Measurements from ENCODE around the gene CHRNB1. TPM values are rescaled to one million over a fixed set of nuclear protein-coding genes. Genes with fewer than 3 reads are reported as not detected.

CHRNB1 gene
- 3.4 and 6.2 TPM in 2 replicates for total RNA-seq

GRCh38 chr17:7444682-7445618 lies at the start of gene CHRNB1:
CHRNB1 (plus strand) TSS chr17:7445061; CDS start chr17:7445128, 67 bp downstream.

GRCh38 chr17:7403977-7404736 lies 40.7 kb upstream of the CHRNB1 start, which contains the start of gene TMEM256:
TMEM256 (minus strand) TSS chr17:7404097; CDS start chr17:7404084, 13 bp downstream.

GRCh38 chr17:7407485-7408251 lies 37.2 kb upstream of the CHRNB1 start, which contains the start of gene NLGN2:
NLGN2 (plus strand) TSS chr17:7407845; CDS start chr17:7408256, 411 bp downstream.

GRCh38 chr17:7419819-7420610 lies 24.8 kb upstream of the CHRNB1 start, which contains the start of gene SPEM1:
SPEM1 (plus strand) TSS chr17:7420324; CDS start chr17:7420385, 61 bp downstream.

GRCh38 chr17:7425316-7425715 lies 19.5 kb upstream of the CHRNB1 start, which contains the start of gene SPEM2:
SPEM2 (plus strand) TSS chr17:7425616; CDS start chr17:7425689, 73 bp downstream.

GRCh38 chr17:7428557-7428956 lies 16.3 kb upstream of the CHRNB1 start, which contains the start of gene SPEM3:
SPEM3 (plus strand) TSS chr17:7428857; CDS start chr17:7428903, 46 bp downstream.

GRCh38 chr17:7439462-7440112 lies 5.3 kb upstream of the CHRNB1 start, which contains the start of gene FGF11:
FGF11 (plus strand) TSS chr17:7439512; CDS start chr17:7439621, 109 bp downstream.

GRCh38 chr17:7479213-7480088 lies 34.6 kb downstream of the CHRNB1 start, which contains the start of gene ZBTB4:
ZBTB4 (minus strand) TSS chr17:7479631; CDS start chr17:7466801, 12,830 bp downstream.

GRCh38 chr17:7481275-7481674 lies 36.4 kb downstream of the CHRNB1 start, which contains the start of gene SLC35G6:
SLC35G6 (plus strand) TSS chr17:7481446; CDS start chr17:7481517, 71 bp downstream.

GRCh38 chr17:7484067-7484918 lies 39.4 kb downstream of the CHRNB1 start, which contains the start of gene POLR2A:
POLR2A (plus strand) TSS chr17:7484366.

Other genes starting within 250 kb of the CHRNB1 start
- 28.8 and 39.5 TPM in 2 replicates for gene DLG4, start 225.2 kb upstream of the CHRNB1 start, total RNA-seq
- 209 and 256 TPM in 2 replicates for gene ACADVL, start 225.1 kb upstream of the CHRNB1 start, total RNA-seq
- 60.4 and 61.2 TPM in 2 replicates for gene DVL2, start 210.5 kb upstream of the CHRNB1 start, total RNA-seq
- 33.0 and 41.3 TPM in 2 replicates for gene PHF23, start 205.6 kb upstream of the CHRNB1 start, total RNA-seq
- gene GABARAP, start 202.6 kb upstream of the CHRNB1 start, total RNA-seq: 153 and 179 TPM in 2 replicates
- 32.1 and 51.9 TPM in 2 replicates for gene CTDNEP1, start 193.3 kb upstream of the CHRNB1 start, total RNA-seq
- 23.2 and 30.9 TPM in 2 replicates for gene ELP5, start 192.8 kb upstream of the CHRNB1 start, total RNA-seq
- 0.60 TPM in 1 of 2 replicates, not detected in the other for gene CLDN7, start 182.6 kb upstream of the CHRNB1 start, total RNA-seq
- gene SLC2A4, start 163.3 kb upstream of the CHRNB1 start, total RNA-seq: not detected in 2 replicates
- gene YBX2, start 150.4 kb upstream of the CHRNB1 start, total RNA-seq: not detected in 2 replicates
- 513 and 520 TPM in 2 replicates for gene EIF5A, start 137.4 kb upstream of the CHRNB1 start, total RNA-seq
- 24.6 and 29.5 TPM in 2 replicates for gene GPS2, start 129.7 kb upstream of the CHRNB1 start, total RNA-seq
- 20.8 and 24.0 TPM in 2 replicates for gene NEURL4, start 115.7 kb upstream of the CHRNB1 start, total RNA-seq
- 0.09 and 4.8 TPM in 2 replicates for gene ACAP1, start 108.5 kb upstream of the CHRNB1 start, total RNA-seq
- 14.6 and 15.1 TPM in 2 replicates for gene KCTD11, start 92.9 kb upstream of the CHRNB1 start, total RNA-seq
- gene TMEM95, start 89.9 kb upstream of the CHRNB1 start, total RNA-seq: not detected in 2 replicates
- gene TNK1, start 64.0 kb upstream of the CHRNB1 start, total RNA-seq: 0.09 and 1.2 TPM in 2 replicates
- 22.3 and 65.3 TPM in 2 replicates for gene PLSCR3, start 50.5 kb upstream of the CHRNB1 start, total RNA-seq
- gene TMEM256, start 41.0 kb upstream of the CHRNB1 start, total RNA-seq: 34.6 and 80.8 TPM in 2 replicates
- gene NLGN2, start 37.2 kb upstream of the CHRNB1 start, total RNA-seq: 15.1 and 24.1 TPM in 2 replicates
- not detected in 2 replicates for gene SPEM1, start 24.7 kb upstream of the CHRNB1 start, total RNA-seq
- not detected in 2 replicates for gene SPEM2, start 19.4 kb upstream of the CHRNB1 start, total RNA-seq
- not detected in 2 replicates for gene SPEM3, start 16.2 kb upstream of the CHRNB1 start, total RNA-seq
- 1.8 and 3.6 TPM in 2 replicates for gene TMEM102, start 9.6 kb upstream of the CHRNB1 start, total RNA-seq
- gene FGF11, start 5.5 kb upstream of the CHRNB1 start, total RNA-seq: 5.3 and 7.2 TPM in 2 replicates
- 19.6 and 28.2 TPM in 2 replicates for gene ZBTB4, start 34.6 kb downstream of the CHRNB1 start, total RNA-seq
- not detected in 2 replicates for gene SLC35G6, start 36.4 kb downstream of the CHRNB1 start, total RNA-seq
- gene POLR2A, start 39.3 kb downstream of the CHRNB1 start, total RNA-seq: 89.1 and 138 TPM in 2 replicates
- 7.4 and 16.3 TPM in 2 replicates for gene TNFSF12, start 104.0 kb downstream of the CHRNB1 start, total RNA-seq
- 0.83 TPM in 1 of 2 replicates, not detected in the other for gene TNFSF13, start 113.7 kb downstream of the CHRNB1 start, total RNA-seq
- gene SENP3, start 116.9 kb downstream of the CHRNB1 start, total RNA-seq: 64.1 and 68.3 TPM in 2 replicates
- gene CD68, start 134.6 kb downstream of the CHRNB1 start, total RNA-seq: 5.6 and 14.5 TPM in 2 replicates
- gene MPDU1, start 138.8 kb downstream of the CHRNB1 start, total RNA-seq: 66.1 and 69.8 TPM in 2 replicates
- gene SOX15, start 145.0 kb downstream of the CHRNB1 start, total RNA-seq: 0.30 and 0.32 TPM in 2 replicates
- gene FXR2, start 169.8 kb downstream of the CHRNB1 start, total RNA-seq: 50.5 and 56.3 TPM in 2 replicates
- 18.7 and 37.4 TPM in 2 replicates for gene SAT2, start 182.8 kb downstream of the CHRNB1 start, total RNA-seq
- 0.37 TPM in 1 of 2 replicates, not detected in the other for gene SHBG, start 185.1 kb downstream of the CHRNB1 start, total RNA-seq
- gene ATP1B2, start 205.9 kb downstream of the CHRNB1 start, total RNA-seq: not detected in 2 replicates
- gene TP53, start 242.4 kb downstream of the CHRNB1 start, total RNA-seq: 31.2 and 43.6 TPM in 2 replicates
- gene WRAP53, start 243.4 kb downstream of the CHRNB1 start, total RNA-seq: 3.0 and 4.3 TPM in 2 replicates